Fibroblast of gingiva (primary cell): ENCODE results near the gene MET.
"Not testable (repeated sequence)": the region's sequence is repeated elsewhere in the genome, so short reads cannot be mapped to it uniquely, and the experiment has no call there.

Experiments
- DNase-seq: peaks from one replicate; pipeline ENCODE4 v3.0.0-alpha.2; 2011; ENCODE audit warnings: low read depth

MET gene

DNA sequence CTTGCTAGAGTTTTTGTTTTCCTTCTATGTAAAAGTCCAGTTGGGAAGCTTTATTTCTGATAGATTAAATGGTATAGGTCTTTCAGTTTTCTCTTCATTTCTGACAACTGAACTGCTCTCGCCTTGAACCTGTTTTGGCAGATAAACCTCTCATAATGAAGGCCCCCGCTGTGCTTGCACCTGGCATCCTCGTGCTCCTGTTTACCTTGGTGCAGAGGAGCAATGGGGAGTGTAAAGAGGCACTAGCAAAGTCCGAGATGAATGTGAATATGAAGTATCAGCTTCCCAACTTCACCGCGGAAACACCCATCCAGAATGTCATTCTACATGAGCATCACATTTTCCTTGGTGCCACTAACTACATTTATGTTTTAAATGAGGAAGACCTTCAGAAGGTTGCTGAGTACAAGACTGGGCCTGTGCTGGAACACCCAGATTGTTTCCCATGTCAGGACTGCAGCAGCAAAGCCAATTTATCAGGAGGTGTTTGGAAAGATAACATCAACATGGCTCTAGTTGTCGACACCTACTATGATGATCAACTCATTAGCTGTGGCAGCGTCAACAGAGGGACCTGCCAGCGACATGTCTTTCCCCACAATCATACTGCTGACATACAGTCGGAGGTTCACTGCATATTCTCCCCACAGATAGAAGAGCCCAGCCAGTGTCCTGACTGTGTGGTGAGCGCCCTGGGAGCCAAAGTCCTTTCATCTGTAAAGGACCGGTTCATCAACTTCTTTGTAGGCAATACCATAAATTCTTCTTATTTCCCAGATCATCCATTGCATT is 27.1 kb downstream of the MET start:
- no peak for DNase-seq

GRCh38 chr7:116699722-116700120 is 27.7 kb downstream of the MET start:
- DNase-seq = no peak

DNA sequence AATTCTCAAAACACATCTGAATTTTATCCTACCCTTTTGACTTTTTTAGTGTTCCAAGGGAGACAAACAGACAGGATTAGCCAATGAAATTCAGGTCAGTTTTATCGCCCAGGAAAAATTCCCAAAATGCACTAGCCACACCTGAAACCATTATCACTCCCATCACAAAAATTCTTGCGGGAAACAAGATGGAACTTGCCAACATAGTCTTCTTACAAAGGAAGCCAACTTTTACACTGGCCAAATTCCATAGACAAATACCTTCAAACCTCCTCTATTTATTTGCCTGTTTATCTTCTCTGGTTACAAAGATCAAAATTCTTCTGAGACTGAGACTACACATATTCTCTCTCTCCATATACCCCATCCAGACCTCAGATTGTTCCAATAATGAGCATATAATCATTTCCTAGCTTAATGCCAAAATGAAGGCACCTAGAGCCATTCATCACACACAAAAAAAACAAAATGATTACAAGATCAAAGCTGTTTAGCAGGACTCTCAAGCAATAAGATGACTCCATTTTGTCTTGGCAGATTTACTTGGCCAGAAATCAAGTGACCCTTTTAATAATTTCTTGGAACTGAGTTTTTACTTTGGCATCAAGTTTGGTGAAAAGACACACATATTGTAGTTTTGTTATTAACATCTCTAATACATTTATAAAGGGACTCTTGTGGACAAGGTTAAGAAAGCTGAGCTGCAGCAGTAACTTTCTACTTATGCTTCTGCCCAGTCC is 30.2 kb downstream of the MET start:
- no peak for DNase-seq

DNA sequence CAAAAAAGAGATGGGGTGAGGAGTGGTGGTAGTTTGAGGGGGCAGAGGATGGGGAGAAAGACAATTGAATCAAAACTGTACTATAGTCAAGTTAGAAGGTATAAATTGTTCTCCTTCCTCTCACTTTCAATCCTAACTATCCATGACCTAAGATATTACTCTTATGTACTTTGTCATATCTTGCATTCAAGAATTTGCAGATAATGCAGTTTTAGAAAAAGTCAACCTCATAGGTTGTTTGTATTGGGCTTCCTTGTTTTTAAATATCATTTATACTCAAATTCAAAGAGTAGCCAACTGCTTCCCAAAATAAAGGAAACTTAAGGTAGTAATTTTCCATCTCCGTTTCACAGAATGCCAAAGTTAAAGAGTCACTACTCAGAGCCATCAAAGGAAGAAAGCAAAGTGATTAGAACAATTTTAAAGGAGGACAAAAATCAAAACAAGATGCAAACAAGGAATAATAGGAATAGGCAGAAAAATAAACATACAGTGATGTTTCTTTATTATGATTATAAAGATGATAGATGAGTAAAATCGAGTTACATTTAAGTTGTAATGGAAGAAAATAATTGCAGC is 32.7 kb downstream of the MET start:
- no peak for DNase-seq

DNA sequence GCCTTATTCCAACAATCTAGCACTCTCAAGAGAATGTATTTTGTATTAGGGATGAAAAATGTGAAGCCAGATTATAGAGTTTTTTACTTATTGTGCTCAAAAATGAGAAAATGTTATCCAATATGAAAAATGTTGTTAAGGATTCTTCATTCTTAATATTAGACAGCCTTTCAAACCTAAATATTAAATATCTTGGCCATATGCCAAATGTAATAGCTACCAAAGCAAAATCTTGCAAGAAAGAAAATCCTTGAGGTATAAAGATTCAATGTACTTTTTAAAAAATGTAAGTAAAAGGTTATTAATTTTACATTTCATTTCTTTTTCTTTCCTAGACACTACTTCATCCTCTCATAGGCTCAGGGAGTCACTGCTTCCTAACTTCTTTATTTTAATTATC is 33.4 kb downstream of the MET start:
- DNase-seq = no peak

- peak; percentile 40 for DNase-seq
Measured at GRCh38 chr7:116706668-116707126, 34.7 kb downstream of the MET start.

DNA sequence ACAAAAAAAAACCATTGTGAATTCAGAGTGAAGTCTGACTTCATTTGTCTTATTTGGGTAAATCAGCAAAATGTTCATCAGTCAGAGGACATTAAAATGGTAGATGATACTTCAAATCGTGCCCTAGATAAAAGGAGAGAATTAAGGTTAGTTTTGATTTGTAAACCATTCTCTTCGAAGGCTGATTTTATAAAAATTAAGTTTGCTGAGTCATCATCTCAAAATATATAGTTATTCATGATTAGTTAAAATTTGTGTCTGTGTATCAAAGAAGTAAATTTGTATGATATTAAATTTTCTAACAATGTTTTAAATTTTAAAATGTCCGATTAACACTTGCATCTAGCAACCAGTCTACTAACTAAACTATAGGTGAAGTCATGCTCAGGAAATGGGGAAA is 35.3 kb downstream of the MET start:
- DNase-seq = no peak

- peak; percentile 45 for DNase-seq
Measured at GRCh38 chr7:116708248-116708647, 36.3 kb downstream of the MET start.

GRCh38 chr7:116708861-116709260 is 36.9 kb downstream of the MET start:
- DNase-seq = no peak

- no peak for DNase-seq
Measured at GRCh38 chr7:116709336-116709735, 37.3 kb downstream of the MET start.

DNA sequence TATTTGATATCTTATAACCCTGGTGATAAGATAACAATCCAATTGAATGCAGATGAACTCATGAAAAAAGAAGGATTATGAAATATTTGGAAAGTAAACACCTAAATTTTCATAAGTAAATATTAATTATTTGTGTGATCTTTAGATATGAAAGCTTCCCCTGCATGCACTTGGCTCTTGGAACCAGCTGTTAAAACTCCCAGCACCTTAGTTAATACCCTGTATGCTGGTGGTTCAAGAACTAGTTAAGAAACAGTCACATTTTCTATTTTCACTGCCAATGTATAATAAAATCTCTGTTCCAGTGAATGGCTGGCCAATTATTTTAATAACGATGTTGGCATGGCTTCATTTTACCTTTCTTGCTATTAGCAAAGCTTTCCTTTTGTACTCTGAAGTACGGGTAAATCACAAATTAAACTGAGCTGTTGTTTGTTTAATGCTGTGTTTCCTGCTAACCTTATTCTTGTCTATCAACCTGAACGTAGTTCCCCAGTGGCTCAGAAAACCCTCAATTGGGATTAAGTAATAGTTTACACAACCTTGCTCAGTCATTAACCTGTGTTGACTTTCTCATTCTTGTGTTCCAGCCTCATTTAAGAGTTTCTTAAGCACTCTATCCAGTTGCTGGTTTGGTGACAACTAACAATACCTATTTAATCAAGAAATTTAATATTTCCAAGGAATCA is 38.9 kb downstream of the MET start:
- DNase-seq = no peak

DNA sequence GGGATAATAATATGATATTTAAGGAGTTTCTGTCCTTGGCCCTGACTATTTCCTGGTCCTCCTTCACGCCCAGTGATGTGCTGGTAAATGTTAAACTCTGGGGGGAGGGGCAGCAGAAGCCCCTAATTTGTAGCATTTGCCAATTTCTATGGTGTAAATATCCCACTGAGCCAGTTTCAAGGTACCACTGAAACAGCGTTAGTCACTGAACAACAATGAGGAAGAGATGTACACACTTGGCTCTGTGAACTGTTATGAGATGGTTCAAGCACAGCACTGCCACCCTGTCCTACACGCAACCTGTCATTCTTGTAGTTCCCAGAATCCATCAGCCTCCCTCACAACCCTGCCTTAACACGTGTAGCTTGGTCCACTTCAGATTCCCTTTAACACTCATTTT is 39.8 kb downstream of the MET start:
- DNase-seq = no peak

GRCh38 chr7:116713500-116713899 is 41.5 kb downstream of the MET start:
- no peak for DNase-seq

DNA sequence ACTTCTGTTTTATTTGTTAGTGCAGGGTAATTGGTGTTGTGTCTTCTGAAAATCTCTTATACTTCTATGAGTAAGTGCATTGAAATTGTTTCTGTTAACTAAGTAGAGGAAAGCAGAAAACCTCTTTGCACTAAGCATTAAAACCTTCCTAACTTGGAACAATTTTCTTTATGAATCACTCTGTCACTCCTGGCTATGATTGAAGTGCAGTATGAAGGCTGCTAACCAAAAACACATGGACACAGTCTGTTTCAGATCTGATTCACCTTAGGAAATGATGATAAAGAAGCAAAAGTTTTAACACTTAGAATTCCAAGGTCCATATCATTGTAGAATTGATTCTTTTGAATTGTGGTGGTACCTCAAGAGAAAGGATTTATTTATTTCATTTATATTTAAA is 41.9 kb downstream of the MET start:
- no peak for DNase-seq

- DNase-seq = peak; percentile 44
Measured at GRCh38 chr7:116715077-116715476, 43.1 kb downstream of the MET start.

- DNase-seq = no peak
Measured at GRCh38 chr7:116717137-116717536, 45.1 kb downstream of the MET start.

GRCh38 chr7:116723959-116724529 is 52.0 kb downstream of the MET start:
- DNase-seq = not testable (repeated sequence)

- no peak for DNase-seq
Measured at GRCh38 chr7:116724560-116725231, 52.7 kb downstream of the MET start.

- no peak for DNase-seq
Measured at GRCh38 chr7:116726149-116726548, 54.2 kb downstream of the MET start.

DNA sequence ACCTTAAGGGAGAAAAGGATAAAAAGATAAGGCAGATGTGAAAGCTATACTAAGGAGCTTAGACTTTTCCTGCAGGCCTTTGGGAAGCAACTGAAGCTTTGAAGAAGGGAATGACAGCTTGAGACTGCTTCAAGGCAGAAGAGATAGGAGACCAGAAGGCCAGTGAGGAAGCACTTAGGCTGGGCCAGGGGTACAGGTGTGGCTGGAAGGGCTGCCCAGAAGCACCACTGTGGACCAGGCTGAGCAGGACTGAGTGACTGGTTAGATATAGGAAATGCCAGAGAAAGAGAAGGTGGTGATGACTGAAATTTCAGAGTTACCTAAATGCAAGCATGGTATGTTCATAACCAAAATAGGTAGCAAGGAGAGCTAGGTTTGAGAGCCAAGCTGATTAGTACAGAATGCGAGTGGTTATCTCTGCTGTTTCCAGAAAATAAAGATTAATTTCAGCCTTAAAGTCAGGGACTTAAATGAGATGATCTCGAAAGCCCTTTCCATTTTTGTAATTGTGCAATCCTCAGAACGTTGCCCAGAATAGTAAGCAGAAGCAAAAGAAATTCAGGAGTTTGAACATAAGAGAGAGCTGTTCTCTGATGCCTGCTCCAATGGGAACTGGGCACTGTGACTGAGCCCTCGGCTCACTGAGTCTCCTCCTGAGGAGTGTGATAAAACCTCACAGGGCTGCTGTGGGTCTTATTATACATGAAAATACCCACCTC is 54.9 kb downstream of the MET start:
- DNase-seq = peak; percentile 28

- DNase-seq = no peak
Measured at GRCh38 chr7:116727432-116728009, 55.5 kb downstream of the MET start.
